ENCODE measurements around the gene NRM. TPM values are rescaled to one million over a fixed set of nuclear protein-coding genes. Genes with fewer than 3 reads are reported as not detected.
A peak's percentile ranks its signal among the peaks of the same experiment; 100 is the strongest.

The NRM gene
- polyA plus RNA-seq, 1 donor from 2014 or later = 7.1 TPM

- H3F3A ChIP-seq (ENCODE audit: insufficient read depth, low read length, poor library complexity, severe bottlenecking) = peaks cover 14% of the 10 kb centered on the region
- H3K9me3 ChIP-seq (ENCODE audit: low read length) = no peaks in the 10 kb centered on the region
- no peaks in the 10 kb centered on the region for H3K27me3 ChIP-seq (ENCODE audit: insufficient read depth, low read depth, low read length)
- peaks cover 70% of the 10 kb centered on the region for H3K79me2 ChIP-seq (replicated peaks; ENCODE audit: insufficient read depth, low read length)
- TF ChIP-seq REST (IDR thresholded peaks at IDR 0.05; ENCODE audit: borderline replicate concordance) (peak; percentile 98), SMC3 (conservative IDR thresholded peaks at IDR 0.05; ENCODE audit: poor library complexity) (peak; percentile 19), TAF1 (IDR thresholded peaks at IDR 0.05; ENCODE audit: low read depth) (peak; percentile 95), RAD21 (conservative IDR thresholded peaks at IDR 0.05) (peak; percentile 11), MXI1 (conservative IDR thresholded peaks at IDR 0.05; ENCODE audit: poor library complexity, severe bottlenecking) (peak; percentile 53), EP300 (conservative IDR thresholded peaks at IDR 0.05; ENCODE audit: poor library complexity, severe bottlenecking) (no peak), CTCF (IDR thresholded peaks at IDR 0.05; ENCODE audit: poor library complexity, severe bottlenecking) (peak; percentile 24), POLR2AphosphoS5 (IDR thresholded peaks at IDR 0.05) (peak; percentile 99), EZH2 (IDR thresholded peaks at IDR 0.05; ENCODE audit: borderline replicate concordance, insufficient read depth, low read length, poor library complexity, severe bottlenecking) (no peak)
- H3K9me2 ChIP-seq (ENCODE audit: insufficient read depth, low read length) = no peaks in the 10 kb centered on the region
- H3K9ac ChIP-seq (ENCODE audit: low read length) = peak within 1 kb of the TSS; percentile 100
- H2AFZ ChIP-seq (ENCODE audit: low read depth, low read length) = peak within 1 kb of the TSS; percentile 42
- peaks cover 6% of the 10 kb centered on the region for H3K36me3 ChIP-seq (ENCODE audit: insufficient read depth, low read length)
- H3K4me3 ChIP-seq (ENCODE audit: low read length) = peak within 1 kb of the TSS; percentile 99
- peak within 1 kb of the TSS; percentile 77 for H3K4me2 ChIP-seq (ENCODE audit: low read length)
- peaks cover 34% of the 10 kb centered on the region for H4K20me1 ChIP-seq (ENCODE audit: insufficient read depth)
- peak within 1 kb of the TSS; percentile 100 for H3K27ac ChIP-seq (ENCODE audit: low read length)
Measured at GRCh38 chr6:30719791-30720737, 29.3 kb upstream of the NRM start, which contains the start of gene TUBB. TSS of gene TUBB (plus strand) at chr6:30720352. CDS start at chr6:30720507, 155 bp downstream.

GRCh38 chr6:30719356-30719755 is 28.6 kb upstream of the NRM start:
- TF ChIP-seq EP300 (conservative IDR thresholded peaks at IDR 0.05; ENCODE audit: poor library complexity, severe bottlenecking) (no peak), EZH2 (IDR thresholded peaks at IDR 0.05; ENCODE audit: borderline replicate concordance, insufficient read depth, low read length, poor library complexity, severe bottlenecking) (no peak), TAF1 (IDR thresholded peaks at IDR 0.05; ENCODE audit: low read depth) (no peak), POLR2AphosphoS5 (IDR thresholded peaks at IDR 0.05) (no peak), CTCF (IDR thresholded peaks at IDR 0.05; ENCODE audit: poor library complexity, severe bottlenecking) (no peak), REST (IDR thresholded peaks at IDR 0.05; ENCODE audit: borderline replicate concordance) (no peak), RAD21 (conservative IDR thresholded peaks at IDR 0.05) (no peak), SMC3 (conservative IDR thresholded peaks at IDR 0.05; ENCODE audit: poor library complexity) (no peak)
- Histone ChIP-seq H3K79me2 (replicated peaks; ENCODE audit: insufficient read depth, low read length) (peaks cover 63% of the 10 kb centered on the region), H3K36me3 (ENCODE audit: insufficient read depth, low read length) (peaks cover 6% of the 10 kb centered on the region), H3F3A (ENCODE audit: insufficient read depth, low read length, poor library complexity, severe bottlenecking) (peaks cover 11% of the 10 kb centered on the region), H3K27me3 (ENCODE audit: insufficient read depth, low read depth, low read length) (no peaks in the 10 kb centered on the region), H2AFZ (ENCODE audit: low read depth, low read length) (peak overlapping the region; percentile 42), H3K9me2 (ENCODE audit: insufficient read depth, low read length) (no peaks in the 10 kb centered on the region), H3K4me3 (ENCODE audit: low read length) (peak overlapping the region; percentile 99), H3K27ac (ENCODE audit: low read length) (peak overlapping the region; percentile 100), H3K9ac (ENCODE audit: low read length) (peak overlapping the region; percentile 100), H3K9me3 (ENCODE audit: low read length) (no peaks in the 10 kb centered on the region), H4K20me1 (ENCODE audit: insufficient read depth) (peaks cover 27% of the 10 kb centered on the region), H3K4me2 (ENCODE audit: low read length) (peak overlapping the region; percentile 77)
